SU-DHL-6 (cell line): ENCODE results near the gene CGB5.
"Not testable (repeated sequence)": the region's sequence is repeated elsewhere in the genome, so short reads cannot be mapped to it uniquely, and the experiment has no call there.

Experiments used
- H2AFZ ChIP-seq: fragments of 200-600 bp; sonication (generic); 2 replicates; pipeline ENCODE4 v1.6.1; 2014; ENCODE audit warnings: low read depth, mild to moderate bottlenecking, moderate library complexity, mixed read lengths, antibody characterized with exemption, low read length; ENCODE audit not compliant: severe bottlenecking
- H3F3A ChIP-seq: fragments of 200-600 bp; shearing (Covaris generic); 2 replicates; pipeline ENCODE4 v1.6.0; 2016; ENCODE audit warnings: antibody characterized with exemption, mild to moderate bottlenecking; ENCODE audit not compliant: insufficient read depth
- H3K27ac ChIP-seq: fragments of 200-600 bp; sonication (generic); 2 replicates; pipeline ENCODE4 v1.5.1; 2016; ENCODE audit warnings: low read depth, mild to moderate bottlenecking, low read length, moderate library complexity, mixed read lengths
- H3K27me3 ChIP-seq: fragments of 200-600 bp; sonication (generic), shearing (Covaris generic); 2 replicates; pipeline ENCODE4 v1.6.0; 2014; ENCODE audit warnings: mild to moderate bottlenecking, low read length
- H3K36me3 ChIP-seq: fragments of 200-600 bp; sonication (generic); 2 replicates; pipeline ENCODE4 v1.6.1; 2014; ENCODE audit warnings: mild to moderate bottlenecking, low read length, mixed read lengths
- H3K4me2 ChIP-seq: fragments of 300-600, 200-600 bp; shearing (Covaris generic), sonication (generic); 2 replicates; pipeline ENCODE4 v1.6.0; 2014; ENCODE audit warnings: low read length, low read depth, mild to moderate bottlenecking; ENCODE audit not compliant: poor library complexity, severe bottlenecking
- H3K4me3 ChIP-seq: fragments of 200-600 bp; sonication (generic); 2 replicates; pipeline ENCODE4 v1.5.1; 2014; ENCODE audit warnings: antibody characterized with exemption, low read length, mild to moderate bottlenecking, mixed read lengths; ENCODE audit not compliant: insufficient read depth, poor library complexity, severe bottlenecking
- H3K79me2 ChIP-seq: fragments of 200-600 bp; sonication (generic); 2 replicates; pipeline ENCODE4 v1.6.1; 2014; ENCODE audit warnings: mild to moderate bottlenecking, low read length, moderate library complexity; ENCODE audit not compliant: insufficient read depth
- H3K9ac ChIP-seq: fragments of 200-600 bp; sonication (generic); 2 replicates; pipeline ENCODE4 v1.7.0; 2014; ENCODE audit warnings: mild to moderate bottlenecking, low read length
- H3K9me2 ChIP-seq: fragments of 200-600 bp; sonication (generic); replicated peaks from 2 replicates; pipeline ENCODE4 v1.6.1; 2014; ENCODE audit warnings: low read length; ENCODE audit not compliant: insufficient read depth
- H3K9me3 ChIP-seq: fragments of 200-600 bp; sonication (generic); 2 replicates; pipeline ENCODE4 v1.6.1; 2014; ENCODE audit warnings: low read length, mixed read lengths; ENCODE audit not compliant: insufficient read depth
- H4K20me1 ChIP-seq: fragments of 200-600 bp; sonication (generic); 2 replicates; pipeline ENCODE4 v1.6.1; 2014; ENCODE audit warnings: low read depth, mild to moderate bottlenecking, antibody characterized with exemption, low read length, moderate library complexity, mixed read lengths
- CTCF ChIP-seq: fragments of 200-600 bp; sonication (generic); IDR thresholded peaks from one replicate; pipeline ENCODE4 v1.5.1; 2017; ENCODE audit warnings: antibody characterized with exemption, mild to moderate bottlenecking, low read length, moderate library complexity; ENCODE audit not compliant: insufficient read depth, poor library complexity, severe bottlenecking
- EZH2phosphoT487 ChIP-seq: fragments of 200-600 bp; sonication (generic), shearing (Covaris generic); conservative IDR thresholded peaks from 2 replicates; pipeline ENCODE4 v1.6.1; 2018; ENCODE audit warnings: mild to moderate bottlenecking, antibody characterized with exemption, low read length, moderate library complexity, mixed read lengths

The CGB5 gene

GRCh38 chr19:49017041-49017665 is 26.5 kb upstream of the CGB5 start, which contains the start of gene LHB:
TSS of gene LHB (minus strand) at chr19:49017091. CDS start at chr19:49017081, 10 bp downstream.
- no peaks in the 10 kb centered on the region for H4K20me1 ChIP-seq
- no peaks in the 10 kb centered on the region for H3K9me2 ChIP-seq
- H2AFZ ChIP-seq, result no peak within 1 kb of the TSS
- TF ChIP-seq CTCF (no peak), EZH2phosphoT487 (no peak)
- no peaks in the 10 kb centered on the region for H3K27me3 ChIP-seq
- peak within 1 kb of the TSS; percentile 32; the same call in 1 of the 2 replicates for H3K9ac ChIP-seq
- no peaks in the 10 kb centered on the region for H3K9me3 ChIP-seq
- H3K27ac ChIP-seq, result no peak within 1 kb of the TSS
- H3K79me2 ChIP-seq, result no peaks in the 10 kb centered on the region
- no peaks in the 10 kb centered on the region for H3F3A ChIP-seq
- H3K4me2 ChIP-seq, result peak within 1 kb of the TSS; percentile 48
- no peak within 1 kb of the TSS for H3K4me3 ChIP-seq
- H3K36me3 ChIP-seq, result no peaks in the 10 kb centered on the region

GRCh38 chr19:49017666-49018351 is 25.8 kb upstream of the CGB5 start:
- Histone ChIP-seq H3K27ac (no peak overlapping the region), H3K36me3 (no peaks in the 10 kb centered on the region), H3K4me3 (no peak overlapping the region), H3K9ac (peak overlapping the region; percentile 32; the same call in 1 of the 2 replicates), H3K9me3 (no peaks in the 10 kb centered on the region), H2AFZ (no peak overlapping the region), H3K79me2 (no peaks in the 10 kb centered on the region), H3K27me3 (no peaks in the 10 kb centered on the region), H4K20me1 (no peaks in the 10 kb centered on the region), H3K4me2 (peak overlapping the region; percentile 48), H3K9me2 (no peaks in the 10 kb centered on the region), H3F3A (no peaks in the 10 kb centered on the region)
- TF ChIP-seq EZH2phosphoT487 (no peak), CTCF (peak; percentile 33)

- H3K4me3 ChIP-seq, H3K27ac ChIP-seq, H3K27me3 ChIP-seq, H4K20me1 ChIP-seq, H3K79me2 ChIP-seq, H3F3A ChIP-seq, H2AFZ ChIP-seq, H3K36me3 ChIP-seq, H3K9me2 ChIP-seq, H3K9me3 ChIP-seq: not testable (repeated sequence)
- H3K4me2 ChIP-seq, result peak overlapping the region; percentile 48
- H3K9ac ChIP-seq, result peak overlapping the region; percentile 32; the same call in 1 of the 2 replicates
Observed at GRCh38 chr19:49018388-49019241, 25.0 kb upstream of the CGB5 start.
